HUES48 (cell line): ENCODE measurements around the gene RALGDS.
"Not testable (repeated sequence)": the region's sequence is repeated elsewhere in the genome, so short reads cannot be mapped to it uniquely, and the experiment has no call there.

Experiments used
- H3K27ac ChIP-seq: one replicate; pipeline ENCODE4 v1.7.0; 2013; ENCODE audit warnings: low read depth, low read length, inconsistent platforms
- H3K27me3 ChIP-seq: 2 replicates; pipeline ENCODE4 v1.6.1; 2013; ENCODE audit warnings: mild to moderate bottlenecking, low read length; ENCODE audit not compliant: control insufficient read depth, insufficient read depth
- H3K36me3 ChIP-seq: 2 replicates; pipeline ENCODE4 v1.6.1; 2013; ENCODE audit warnings: low read length; ENCODE audit not compliant: control insufficient read depth, insufficient read depth
- H3K4me1 ChIP-seq: 2 replicates; pipeline ENCODE4 v1.6.1; 2013; ENCODE audit warnings: mild to moderate bottlenecking, low read length; ENCODE audit not compliant: control insufficient read depth, insufficient read depth
- H3K4me3 ChIP-seq: 2 replicates; pipeline ENCODE4 v1.5.1; 2013; ENCODE audit warnings: mild to moderate bottlenecking, low read depth, low read length
- H3K9ac ChIP-seq: 2 replicates; pipeline ENCODE4 v1.6.1; 2013; ENCODE audit warnings: mild to moderate bottlenecking, low read depth, low read length, moderate library complexity
- H3K9me3 ChIP-seq: 2 replicates; pipeline ENCODE4 v1.6.1; 2013; ENCODE audit warnings: low read length; ENCODE audit not compliant: control insufficient read depth, insufficient read depth

RALGDS gene

GRCh38 chr9:133067006-133067405 is 54.0 kb downstream of the RALGDS start:
- H3K4me1 ChIP-seq, result no peaks in the 10 kb centered on the region
- H3K27me3 ChIP-seq, result no peaks in the 10 kb centered on the region
- peaks cover 3% of the 10 kb centered on the region; the same call in 1 of the 2 replicates for H3K36me3 ChIP-seq
- no peak overlapping the region for H3K27ac ChIP-seq
- no peak overlapping the region for H3K9ac ChIP-seq
- no peak overlapping the region for H3K4me3 ChIP-seq
- no peaks in the 10 kb centered on the region for H3K9me3 ChIP-seq

- Histone ChIP-seq H3K36me3 (peaks cover 3% of the 10 kb centered on the region; the same call in 1 of the 2 replicates), H3K27ac (no peak overlapping the region), H3K9ac (no peak overlapping the region), H3K9me3 (no peaks in the 10 kb centered on the region), H3K4me3 (no peak overlapping the region), H3K4me1 (peaks cover 2% of the 10 kb centered on the region; the same call in 1 of the 2 replicates), H3K27me3 (no peaks in the 10 kb centered on the region)
These were observed 54.7 kb downstream of the RALGDS start for GRCh38 chr9:133066181-133066983.

GRCh38 chr9:133065070-133065388 is 56.0 kb downstream of the RALGDS start:
- H3K36me3 ChIP-seq, result peaks cover 3% of the 10 kb centered on the region; the same call in 1 of the 2 replicates
- no peak overlapping the region for H3K9ac ChIP-seq
- no peaks in the 10 kb centered on the region for H3K9me3 ChIP-seq
- H3K4me1 ChIP-seq, result peaks cover 10% of the 10 kb centered on the region; the same call in 1 of the 2 replicates
- no peak overlapping the region for H3K27ac ChIP-seq
- H3K4me3 ChIP-seq, result no peak overlapping the region
- no peaks in the 10 kb centered on the region for H3K27me3 ChIP-seq

GRCh38 chr9:133064241-133065069 is 56.6 kb downstream of the RALGDS start:
- no peak overlapping the region for H3K27ac ChIP-seq
- H3K4me3 ChIP-seq, result no peak overlapping the region
- H3K9me3 ChIP-seq, result no peaks in the 10 kb centered on the region
- peaks cover 15% of the 10 kb centered on the region for H3K4me1 ChIP-seq
- no peaks in the 10 kb centered on the region for H3K27me3 ChIP-seq
- H3K9ac ChIP-seq, result no peak overlapping the region
- peaks cover 3% of the 10 kb centered on the region; the same call in 1 of the 2 replicates for H3K36me3 ChIP-seq

- Histone ChIP-seq H3K9me3 (no peaks in the 10 kb centered on the region), H3K4me1 (peaks cover 23% of the 10 kb centered on the region), H3K9ac (no peak overlapping the region), H3K36me3 (peaks cover 4% of the 10 kb centered on the region; the same call in 1 of the 2 replicates), H3K27ac (no peak overlapping the region), H3K4me3 (no peak overlapping the region), H3K27me3 (no peaks in the 10 kb centered on the region)
These were observed 57.4 kb downstream of the RALGDS start for GRCh38 chr9:133063500-133064231.

- Histone ChIP-seq H3K27me3 (no peaks in the 10 kb centered on the region), H3K9me3 (no peaks in the 10 kb centered on the region), H3K4me1 (peaks cover 24% of the 10 kb centered on the region), H3K9ac (no peak overlapping the region), H3K4me3 (no peak overlapping the region), H3K27ac (no peak overlapping the region), H3K36me3 (peaks cover 9% of the 10 kb centered on the region; the same call in 1 of the 2 replicates)
These were observed 57.9 kb downstream of the RALGDS start for GRCh38 chr9:133063159-133063499.

- H3K27ac ChIP-seq, H3K9me3 ChIP-seq, H3K9ac ChIP-seq, H3K4me3 ChIP-seq, H3K27me3 ChIP-seq: not testable (repeated sequence)
- peaks cover 24% of the 10 kb centered on the region for H3K4me1 ChIP-seq
- H3K36me3 ChIP-seq, result peaks cover 15% of the 10 kb centered on the region
These were observed 58.5 kb downstream of the RALGDS start for GRCh38 chr9:133062569-133062968.

- H3K27me3 ChIP-seq, H3K9ac ChIP-seq, H3K9me3 ChIP-seq, H3K4me3 ChIP-seq: not testable (repeated sequence)
- H3K36me3 ChIP-seq, result peaks cover 23% of the 10 kb centered on the region
- peaks cover 24% of the 10 kb centered on the region for H3K4me1 ChIP-seq
- H3K27ac ChIP-seq, result peak within 1 kb of the TSS; percentile 66
These were observed 59.3 kb downstream of the RALGDS start, which contains the start of gene CEL for GRCh38 chr9:133061764-133062145. CEL (plus strand) TSS chr9:133061981; CDS start chr9:133062003, 22 bp downstream.

GRCh38 chr9:133061019-133061763 is 59.8 kb downstream of the RALGDS start:
- not testable (repeated sequence) for H3K27me3 ChIP-seq, H3K4me3 ChIP-seq, H3K9ac ChIP-seq, H3K9me3 ChIP-seq
- H3K4me1 ChIP-seq, result peaks cover 24% of the 10 kb centered on the region
- H3K36me3 ChIP-seq, result peaks cover 28% of the 10 kb centered on the region
- H3K27ac ChIP-seq, result peak overlapping the region; percentile 66

GRCh38 chr9:133060417-133060841 is 60.6 kb downstream of the RALGDS start:
- peak overlapping the region; percentile 5 for H3K27ac ChIP-seq
- H3K9me3 ChIP-seq, result no peaks in the 10 kb centered on the region
- H3K4me1 ChIP-seq, result peaks cover 24% of the 10 kb centered on the region
- no peaks in the 10 kb centered on the region for H3K27me3 ChIP-seq
- H3K9ac ChIP-seq, result no peak overlapping the region
- H3K36me3 ChIP-seq, result peaks cover 36% of the 10 kb centered on the region
- no peak overlapping the region for H3K4me3 ChIP-seq
